GM12878 (cell line): ENCODE data around the gene OPRL1. TPM values are rescaled to one million over a fixed set of nuclear protein-coding genes. Genes with fewer than 3 reads are reported as not detected.

ENCODE experiments used
- ATAC-seq: fragments of 200-7000 bp; cut with Tn5 transposase; 3 replicates; pipeline ENCODE4 v1.9.1; 2020; ENCODE audit warnings: mild to moderate bottlenecking, moderate library complexity
- BruUV-seq: library from RNA; stranded (reverse); fragments of 400-500 nt; replicated peaks from 2 replicates; lab custom pipeline; 2021; lab: Mats Ljungman, UMichigan
- CTCF ChIA-PET: fragments of 300-600 bp; sonication (Branson Sonifier 250); formaldehyde crosslinking; extraction: SDS; loops from one replicate; lab custom pipeline; 2021; ENCODE audit warnings: inconsistent platforms; lab: Yijun Ruan, JAX
- POLR2A ChIA-PET: fragments of 350-600 bp; formaldehyde crosslinking; extraction: SDS; loops from one replicate; lab custom pipeline; 2021; ENCODE audit warnings: inconsistent platforms; lab: Charles Lee
- RAD21 ChIA-PET: fragments of 300-600 bp; sonication (Branson Sonifier 250); formaldehyde crosslinking; loops from one replicate; lab custom pipeline; 2023; ENCODE audit warnings: antibody characterized with exemption; ENCODE audit not compliant: unreplicated experiment; lab: Charles Lee
- SMC1A ChIA-PET: fragments of 300-600 bp; sonication (Branson Sonifier 250); formaldehyde crosslinking; loops from one replicate; lab custom pipeline; 2023; ENCODE audit not compliant: unreplicated experiment, uncharacterized antibody; lab: Charles Lee
- DNase-seq: peaks from one replicate; pipeline ENCODE4 v3.0.0-alpha.2; 2011; ENCODE audit warnings: low read depth, low spot score
- FAIRE-seq: peaks from 3 replicates; lab custom pipeline; 2011; peaks lifted over from hg19 to GRCh38; lab: Jason Lieb, UNC
- H2AFZ ChIP-seq: 2 replicates; pipeline ENCODE4 v1.6.0; 2011; ENCODE audit warnings: low read depth, low read length, control low read depth; ENCODE audit not compliant: control insufficient read depth
- H3K27ac ChIP-seq: 2 replicates; pipeline ENCODE4 v1.5.1; 2011; ENCODE audit warnings: control low read depth; ENCODE audit not compliant: control insufficient read depth, insufficient read depth
- H3K27me3 ChIP-seq, 2 experiments: replicated peaks in 1 of 2; 2 replicates each; pipeline versions ENCODE4 v1.6.0 to v1.6.1; 2011; ENCODE audit warnings: low read length in 1 of 2; ENCODE audit not compliant: control insufficient read depth in 2 of 2, insufficient read depth in 2 of 2
- H3K36me3 ChIP-seq, 2 experiments: 2 replicates each; pipeline ENCODE4 v1.5.1; 2011; ENCODE audit warnings: low read length in 1 of 2; ENCODE audit not compliant: control insufficient read depth in 2 of 2, insufficient read depth in 2 of 2
- H3K4me1 ChIP-seq: 2 replicates; pipeline ENCODE4 v1.6.1; 2011; ENCODE audit warnings: mild to moderate bottlenecking, low read length, moderate library complexity, mixed read lengths; ENCODE audit not compliant: control insufficient read depth, insufficient read depth
- H3K4me2 ChIP-seq: 2 replicates; pipeline ENCODE4 v1.6.0; 2011; ENCODE audit warnings: control low read depth; ENCODE audit not compliant: control insufficient read depth, insufficient read depth
- H3K4me3 ChIP-seq: fragments of 200-600 bp; sonication (generic); 2 replicates; pipeline ENCODE4 v1.5.1; 2016
- H3K79me2 ChIP-seq: 2 replicates; pipeline ENCODE4 v1.6.0; 2011; ENCODE audit warnings: low read length; ENCODE audit not compliant: control insufficient read depth, insufficient read depth
- H3K9ac ChIP-seq: 2 replicates; pipeline ENCODE4 v1.8.0; 2011; ENCODE audit warnings: low read length, control low read depth, mixed read lengths; ENCODE audit not compliant: control insufficient read depth, insufficient read depth
- H3K9me3 ChIP-seq: replicated peaks from 3 replicates; pipeline ENCODE4 v1.5.1; 2011; ENCODE audit warnings: mild to moderate bottlenecking, low read length; ENCODE audit not compliant: control insufficient read depth, insufficient read depth
- H4K20me1 ChIP-seq: 2 replicates; pipeline ENCODE4 v1.6.0; 2011; ENCODE audit not compliant: control insufficient read depth, insufficient read depth
- MEF2B ChIP-seq: fragments of 450-650 bp; IDR thresholded peaks from 2 replicates; pipeline ENCODE4 v1.6.1; 2018; ENCODE audit warnings: mild to moderate bottlenecking, moderate library complexity; ENCODE audit not compliant: partially characterized antibody, poor library complexity, severe bottlenecking
- MLLT1 ChIP-seq: fragments of 450-650 bp; IDR thresholded peaks from 2 replicates; pipeline ENCODE4 v1.6.1; 2016; ENCODE audit warnings: mild to moderate bottlenecking
- MTA2 ChIP-seq: fragments of 450-650 bp; IDR thresholded peaks from 2 replicates; pipeline ENCODE4 v1.6.1; 2016; ENCODE audit warnings: low read depth, mild to moderate bottlenecking, moderate library complexity
- RAD21 ChIP-seq: IDR thresholded peaks from 2 replicates; pipeline ENCODE4 v1.6.1; 2011; ENCODE audit warnings: mild to moderate bottlenecking, low read depth, low read length, moderate library complexity; ENCODE audit not compliant: insufficient read depth
- SPI1 ChIP-seq: IDR thresholded peaks from 2 replicates; pipeline ENCODE4 v1.6.1; 2011; ENCODE audit warnings: low read depth, mild to moderate bottlenecking, low read length, moderate library complexity, borderline replicate concordance; ENCODE audit not compliant: insufficient read depth
- WGBS: methylation state at CpG from one replicate; pipeline ENCODE4 v1.1.6; 2016; ENCODE audit warnings: low lambda C conversion rate; ENCODE audit not compliant: insufficient replicate concordance, insufficient coverage; ENCODE audit errors: missing lambda C conversion rate; 5-methylcytosine and 5-hydroxymethylcytosine counted together
- in situ Hi-C: fragments of 300-500 bp; cut with MboI; formaldehyde crosslinking; loops from 9 replicates; pipeline ENCODE4 v1.14.3; 2018; ENCODE audit warnings: mixed read lengths
- intact Hi-C: fragments of 100-400 bp; cut with micrococcal nuclease; formaldehyde crosslinking; loops from one replicate; pipeline ENCODE4 v1.14.2; 2022; ENCODE audit not compliant: unreplicated experiment
- polyA plus RNA-seq, 11 experiments: library from polyadenylated mRNA; depleted of rRNA in 4 of 11; unstranded in 6 of 11; stranded (reverse) in 5 of 11; fragments of >200 nt; fragmentation: Nextera tagmentation in 4 of 11; fragmentation: Illumina TruSeq in 1 of 11; extraction: Ambion mirVana in 4 of 11; extraction: Trizol in 1 of 11; gene quantifications; 1 replicate in 1 of 11; 2 replicates in 10 of 11; pipeline versions ENCODE4 v1.2.1 to v1.2.3, GENCODE V29; 2011 to 2016; ENCODE audit warnings: inconsistent platforms in 2 of 11, missing spikeins in 2 of 11, low read depth in 1 of 11
- total RNA-seq, 4 experiments: library from RNA; depleted of rRNA in 3 of 4; stranded (reverse); fragments of >200 nt in 3 of 4; fragmentation: Illumina TruSeq in 1 of 4; extraction: Trizol in 1 of 4; gene quantifications; 2 replicates each; pipeline versions ENCODE4 v1.2.1 to v1.2.3, GENCODE V29; 2013 to 2021

Gene OPRL1
- total and polyA plus RNA-seq, 10 of the 15 experiments (the other 5 are each of a cell fraction or from before 2014, with no cell fraction given): 0.04 to 0.41 (median 0.24) TPM; not detected in 1

DNA sequence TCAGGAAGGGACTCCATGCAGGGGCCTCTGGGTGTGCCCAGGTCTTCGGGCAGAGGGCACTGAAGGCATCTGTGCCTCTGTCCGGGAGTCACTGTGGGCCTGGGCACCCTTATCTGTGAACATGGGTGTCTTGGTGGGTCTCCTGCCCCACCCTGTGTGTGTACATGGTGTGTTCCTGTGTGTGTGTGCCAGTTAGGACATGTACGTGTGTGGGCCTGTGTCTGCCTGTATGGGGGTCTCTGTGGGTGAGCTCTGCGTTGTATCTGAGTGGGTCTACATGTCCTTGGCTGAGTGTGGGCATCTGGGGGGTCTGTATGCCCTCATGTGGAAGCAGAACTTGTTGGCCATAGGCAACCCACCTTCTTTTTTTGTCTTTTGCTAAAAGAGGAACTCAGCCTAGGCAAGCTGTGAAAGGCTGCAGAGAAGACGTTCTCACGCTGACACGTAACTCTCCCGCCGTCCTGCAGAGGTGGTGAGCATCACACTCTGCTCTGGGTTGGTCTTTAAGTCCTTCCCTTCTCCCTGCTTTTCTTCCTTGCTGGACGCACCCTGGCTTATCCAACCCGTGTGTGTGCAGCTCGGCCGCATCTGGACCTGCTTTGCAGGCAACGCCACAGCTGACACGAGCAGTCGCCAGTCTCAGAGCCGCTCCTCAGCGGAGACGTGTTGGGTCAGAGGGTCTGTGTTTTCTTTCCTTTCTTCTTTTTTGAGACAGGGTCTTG lies 28.0 kb downstream of the OPRL1 start:
- POLR2A ChIA-PET: interaction anchor here (0.6 to 1.7 kb wide), 2 partner anchors 8 to 12 kb away, joined by 3 to 5 read pairs; no protein-coding TSS in a partner anchor
- Histone ChIP-seq H3K79me2 (no peaks in the 10 kb centered on the region), H3K4me2 (no peak overlapping the region), H3K27me3 (peaks cover 0 to 3% of the 10 kb centered on the region in 2 experiments; a peak in 2 of 4 replicates), H2AFZ (peak overlapping the region; percentile 7; the same call in 1 of the 2 replicates), H3K27ac (no peak overlapping the region), H3K9ac (no peak overlapping the region), H3K9me3 (no peaks in the 10 kb centered on the region), H3K36me3 (no peaks in the 10 kb centered on the region), H3K4me3 (no peak overlapping the region), H3K4me1 (no peaks in the 10 kb centered on the region; the same call in 1 of the 2 replicates), H4K20me1 (no peaks in the 10 kb centered on the region)
- 36% methylated on average over 19 of the region's 19 CpGs for WGBS
- CTCF ChIA-PET: interaction anchor here (1.1 to 4.6 kb wide), 4 partner anchors 13 to 178 kb away, joined by 3 to 23 read pairs (median 6); partner anchors contain the start of gene LKAAEAR1
- RAD21 ChIA-PET: interaction anchor here (0.9 to 4.9 kb wide), 3 partner anchors 12 to 68 kb away, joined by 3 to 16 read pairs (median 7); partner anchors contain the start of gene LKAAEAR1
- TF ChIP-seq MTA2 (0 out of 2 replicates have a peak, but pooled peaks have one; percentile 21), MEF2B (peak; percentile 16), MLLT1 (peak; percentile 61; the same call in 1 of the 2 replicates), SPI1 (peak; percentile 89), RAD21 (no peak)
- peak; percentile 58 for ATAC-seq
- BruUV-seq: no TSS peak
- FAIRE-seq: no peak
- intact Hi-C loops: no loop called here
- no peak for DNase-seq
- SMC1A ChIA-PET: interaction anchor here (1.2 kb wide), 1 partner anchor 24 kb away, joined by 3 read pairs; the partner anchor contains the start of gene LKAAEAR1
- in situ Hi-C loops: no loop called here
